OCI-LY1 (cell line): Measurements from ENCODE around the gene SMG9.

Experiments used
- H2AFZ ChIP-seq: fragments of 200-600 bp; sonication (generic), shearing (Covaris generic); 2 replicates; pipeline ENCODE4 v1.6.0; 2014; ENCODE audit warnings: antibody characterized with exemption, mild to moderate bottlenecking, low read length
- H3F3A ChIP-seq: fragments of 200-600 bp; sonication (generic), shearing (Covaris generic); 2 replicates; pipeline ENCODE4 v1.6.0; 2014; ENCODE audit warnings: mild to moderate bottlenecking, antibody characterized with exemption, low read length, moderate library complexity; ENCODE audit not compliant: insufficient read depth
- H3K27ac ChIP-seq: fragments of 200-600 bp; sonication (generic); 2 replicates; pipeline ENCODE4 v1.5.1; 2014; ENCODE audit warnings: low read length, mixed run types, mild to moderate bottlenecking, low read depth; ENCODE audit not compliant: poor library complexity, severe bottlenecking
- H3K27me3 ChIP-seq: fragments of 200-600 bp; sonication (generic); 2 replicates; pipeline ENCODE4 v1.6.0; 2014; ENCODE audit warnings: antibody characterized with exemption, mild to moderate bottlenecking, low read length, moderate library complexity; ENCODE audit not compliant: insufficient read depth
- H3K36me3 ChIP-seq: fragments of 200-600 bp; sonication (generic); 2 replicates; pipeline ENCODE4 v1.6.1; 2014; ENCODE audit warnings: mild to moderate bottlenecking, antibody characterized with exemption, low read length, moderate library complexity, mixed read lengths; ENCODE audit not compliant: insufficient read depth
- H3K4me1 ChIP-seq: fragments of 200-600 bp; sonication (generic); 2 replicates; pipeline ENCODE4 v1.5.1; 2014; ENCODE audit warnings: mild to moderate bottlenecking, low read length, moderate library complexity; ENCODE audit not compliant: insufficient read depth, severe bottlenecking
- H3K4me2 ChIP-seq: fragments of 200-600 bp; sonication (generic), shearing (Covaris generic); 2 replicates; pipeline ENCODE4 v1.6.1; 2014; ENCODE audit warnings: low read length
- H3K4me3 ChIP-seq: fragments of 200-600 bp; sonication (generic); 2 replicates; pipeline ENCODE4 v1.5.1; 2014; ENCODE audit warnings: low read length, low read depth, mild to moderate bottlenecking, mixed read lengths; ENCODE audit not compliant: poor library complexity, severe bottlenecking
- H3K79me2 ChIP-seq: fragments of 200-600 bp; shearing (Covaris generic); 2 replicates; pipeline ENCODE4 v1.6.1; 2016; ENCODE audit warnings: mixed run types, low read length, mixed read lengths; ENCODE audit not compliant: insufficient read depth
- H3K9ac ChIP-seq: fragments of 200-600 bp; sonication (generic), shearing (Covaris generic); 2 replicates; pipeline ENCODE4 v1.6.1; 2014; ENCODE audit warnings: mild to moderate bottlenecking, low read length, mixed read lengths
- H3K9me2 ChIP-seq: fragments of 200-600 bp; sonication (generic), shearing (Covaris generic); 2 replicates; pipeline ENCODE4 v1.6.1; 2014; ENCODE audit warnings: low read depth, mild to moderate bottlenecking, low read length, mixed read lengths
- H3K9me3 ChIP-seq: fragments of 200-600 bp; shearing (Covaris generic); 2 replicates; pipeline ENCODE4 v1.6.1; 2014; ENCODE audit warnings: low read length, mixed read lengths
- H4K20me1 ChIP-seq: fragments of 200-600 bp; sonication (generic), shearing (Covaris generic); 2 replicates; pipeline ENCODE4 v1.6.0; 2016; ENCODE audit warnings: mild to moderate bottlenecking, low read length; ENCODE audit not compliant: insufficient read depth
- CTCF ChIP-seq: fragments of 200-600 bp; sonication (generic), shearing (Covaris generic); IDR thresholded peaks from 2 replicates; pipeline ENCODE4 v1.5.1; 2017; ENCODE audit warnings: mild to moderate bottlenecking, antibody characterized with exemption, low read length, moderate library complexity, mixed read lengths
- EZH2 ChIP-seq: fragments of 200-600 bp; sonication (generic), shearing (Covaris generic); IDR thresholded peaks from 2 replicates; pipeline ENCODE4 v1.8.0; 2017; ENCODE audit warnings: borderline replicate concordance, mixed run types, mild to moderate bottlenecking, antibody characterized with exemption, low read length, moderate library complexity, mixed read lengths

SMG9 gene

GRCh38 chr19:43726736-43727592 is 27.8 kb downstream of the SMG9 start:
- Histone ChIP-seq H4K20me1 (no peaks in the 10 kb centered on the region), H3K36me3 (peaks cover 38% of the 10 kb centered on the region), H3K27me3 (no peaks in the 10 kb centered on the region), H3K4me1 (no peaks in the 10 kb centered on the region), H3K4me2 (no peak overlapping the region), H2AFZ (no peak overlapping the region), H3F3A (no peaks in the 10 kb centered on the region), H3K4me3 (no peak overlapping the region), H3K9me2 (no peaks in the 10 kb centered on the region), H3K9me3 (no peaks in the 10 kb centered on the region), H3K9ac (no peak overlapping the region), H3K27ac (no peak overlapping the region), H3K79me2 (no peaks in the 10 kb centered on the region)
- TF ChIP-seq EZH2 (no peak), CTCF (no peak)

- Histone ChIP-seq H3K27me3 (no peaks in the 10 kb centered on the region), H3K4me2 (no peak overlapping the region), H3K79me2 (no peaks in the 10 kb centered on the region), H4K20me1 (no peaks in the 10 kb centered on the region), H3K27ac (no peak overlapping the region), H2AFZ (no peak overlapping the region), H3K4me1 (no peaks in the 10 kb centered on the region), H3K36me3 (peaks cover 23% of the 10 kb centered on the region), H3K9me2 (no peaks in the 10 kb centered on the region), H3F3A (no peaks in the 10 kb centered on the region), H3K4me3 (no peak overlapping the region), H3K9ac (no peak overlapping the region), H3K9me3 (no peaks in the 10 kb centered on the region)
- TF ChIP-seq CTCF (no peak), EZH2 (no peak)
Observed at GRCh38 chr19:43725468-43725867, 29.3 kb downstream of the SMG9 start.

- Histone ChIP-seq H3K27me3 (no peaks in the 10 kb centered on the region), H3K4me1 (no peaks in the 10 kb centered on the region), H4K20me1 (no peaks in the 10 kb centered on the region), H3K9ac (no peak overlapping the region), H3K36me3 (peaks cover 19% of the 10 kb centered on the region), H3K4me2 (no peak overlapping the region), H3K9me2 (no peaks in the 10 kb centered on the region), H3K4me3 (no peak overlapping the region), H3K9me3 (no peaks in the 10 kb centered on the region), H3F3A (no peaks in the 10 kb centered on the region), H3K79me2 (no peaks in the 10 kb centered on the region), H2AFZ (no peak overlapping the region), H3K27ac (no peak overlapping the region)
- TF ChIP-seq CTCF, result no peak
- no peak for TF ChIP-seq EZH2
Observed at GRCh38 chr19:43724896-43725295, 29.9 kb downstream of the SMG9 start.
